K562 (cell line): Measurements from ENCODE around the gene RSRC1. TPM values are rescaled to one million over a fixed set of nuclear protein-coding genes. Genes with fewer than 3 reads are reported as not detected.

Experiments
- ARHGAP35 ChIP-seq: fragments of 450-650 bp; IDR thresholded peaks from 2 replicates; pipeline ENCODE4 v1.6.1; 2018; ENCODE audit not compliant: partially characterized antibody
- BHLHE40 ChIP-seq: IDR thresholded peaks from 2 replicates; pipeline ENCODE4 v1.6.1; 2011; ENCODE audit warnings: low read length, improper control_type of control experiment
- CBFB ChIP-seq: sonication (generic); formaldehyde crosslinking; IDR thresholded peaks from 2 replicates; pipeline ENCODE4 v1.4.0; 2020; ENCODE audit warnings: mild to moderate bottlenecking, missing genetic modification reagents
- CBX2 ChIP-seq: fragments of 200-600 bp; sonication (generic); IDR thresholded peaks from one replicate; pipeline ENCODE4 v1.6.1; 2012; ENCODE audit warnings: mild to moderate bottlenecking, low read length, inconsistent platforms; ENCODE audit not compliant: insufficient read depth, poor library complexity, severe bottlenecking
- EP400 ChIP-seq: fragments of 450-650 bp; IDR thresholded peaks from 2 replicates; pipeline ENCODE4 v1.6.1; 2017; ENCODE audit warnings: antibody characterized with exemption, mild to moderate bottlenecking, moderate library complexity
- FOXJ2 ChIP-seq: fragments of 200-800 bp; sonication (Bioruptor generic); IDR thresholded peaks from 2 replicates; pipeline ENCODE4 v1.6.1; 2016; ENCODE audit warnings: missing genetic modification characterization, missing compliant biosample characterization
- HDGF ChIP-seq: fragments of 450-650 bp; IDR thresholded peaks from 2 replicates; pipeline ENCODE4 v1.6.1; 2016
- HNRNPL ChIP-seq: fragments of 200-400 bp; formaldehyde crosslinking; IDR thresholded peaks from 2 replicates; pipeline ENCODE4 v1.6.1; 2017; ENCODE audit warnings: low read depth, mild to moderate bottlenecking, low read length
- PHB2 ChIP-seq: fragments of 450-650 bp; IDR thresholded peaks from 2 replicates; pipeline ENCODE4 v1.6.1; 2017; ENCODE audit warnings: low read depth
- RFX1 ChIP-seq: fragments of 450-650 bp; IDR thresholded peaks from 2 replicates; pipeline ENCODE4 v1.6.1; 2016; ENCODE audit warnings: mild to moderate bottlenecking, moderate library complexity
- SP1 ChIP-seq: sonication (generic); formaldehyde crosslinking; IDR thresholded peaks from 2 replicates; pipeline ENCODE4 v1.8.1; 2022; ENCODE audit warnings: mild to moderate bottlenecking, missing genetic modification reagents
- ZBTB1 ChIP-seq: sonication (generic); formaldehyde crosslinking; IDR thresholded peaks from 2 replicates; pipeline ENCODE4 v1.8.1; 2023; ENCODE audit warnings: missing genetic modification reagents, low read depth, mild to moderate bottlenecking, borderline replicate concordance
- ZNF134 ChIP-seq: fragments of 250-450 bp; sonication (Bioruptor Pico); conservative IDR thresholded peaks from 2 replicates; pipeline ENCODE4 v1.4.0; 2020
- ZSCAN29 ChIP-seq: fragments of 450-650 bp; IDR thresholded peaks from 2 replicates; pipeline ENCODE4 v1.6.1; 2017
- polyA plus RNA-seq, 8 experiments: library from polyadenylated mRNA; depleted of rRNA in 4 of 8; stranded (reverse) in 5 of 8; unstranded in 3 of 8; fragments of >200 nt; fragmentation: Nextera tagmentation in 2 of 8; fragmentation: Illumina TruSeq in 1 of 8; extraction: Ambion mirVana in 2 of 8; extraction: Trizol in 1 of 8; gene quantifications; 2 replicates each; pipeline versions ENCODE4 v1.2.1 to v1.2.3, GENCODE V29; 2011 to 2014; ENCODE audit warnings: inconsistent platforms in 1 of 8, missing spikeins in 1 of 8
- total RNA-seq, 7 experiments: library from RNA; depleted of rRNA in 6 of 7; stranded (reverse); fragments of >200 nt in 6 of 7; fragmentation: Illumina TruSeq in 2 of 7; extraction: Trizol in 2 of 7; gene quantifications; 2 replicates each; pipeline versions ENCODE4 v1.2.1 to v1.2.3, GENCODE V29; 2011 to 2021; ENCODE audit warnings: low replicate concordance in 1 of 7
- TF ChIP-seq, protein P1 (sequence below): sonication (generic); formaldehyde crosslinking; IDR thresholded peaks from 2 replicates; pipeline ENCODE4 v1.5.0; 2020; ENCODE audit warnings: missing genetic modification reagents
- TF ChIP-seq, protein P2 (sequence below), 2 experiments: fragments of 450-650 bp; IDR thresholded peaks; 2 replicates each; pipeline ENCODE4 v1.6.1; 2016; ENCODE audit warnings: mild to moderate bottlenecking in 2 of 2, borderline replicate concordance in 1 of 2, low read depth in 1 of 2, moderate library complexity in 1 of 2
- TF ChIP-seq, protein P3 (sequence below): fragments of 450-650 bp; IDR thresholded peaks from 2 replicates; pipeline ENCODE4 v1.6.1; 2016; ENCODE audit warnings: mild to moderate bottlenecking

The RSRC1 gene
- total and polyA plus RNA-seq, 9 of the 15 experiments (the other 6 are each of a cell fraction or from before 2014, with no cell fraction given): 19.3 to 128 (median 75.5) TPM

GRCh38 chr3:158570999-158571702 is 461.3 kb downstream of the RSRC1 start, which contains the start of gene MLF1 (continued):
- TF ChIP-seq, protein P1, sequence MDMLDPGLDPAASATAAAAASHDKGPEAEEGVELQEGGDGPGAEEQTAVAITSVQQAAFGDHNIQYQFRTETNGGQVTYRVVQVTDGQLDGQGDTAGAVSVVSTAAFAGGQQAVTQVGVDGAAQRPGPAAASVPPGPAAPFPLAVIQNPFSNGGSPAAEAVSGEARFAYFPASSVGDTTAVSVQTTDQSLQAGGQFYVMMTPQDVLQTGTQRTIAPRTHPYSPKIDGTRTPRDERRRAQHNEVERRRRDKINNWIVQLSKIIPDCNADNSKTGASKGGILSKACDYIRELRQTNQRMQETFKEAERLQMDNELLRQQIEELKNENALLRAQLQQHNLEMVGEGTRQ (CRISPR knock-in tag): peak; percentile 88
- TF ChIP-seq SP1 (peak; percentile 70), BHLHE40 (peak; percentile 22; the same call in 1 of the 2 replicates), EP400 (peak; percentile 29; the same call in 1 of the 2 replicates), CBX2 (no peak), RFX1 (peak; percentile 97), ZBTB1 (peak; percentile 80), HDGF (peak; percentile 44; the same call in 1 of the 2 replicates), ZNF134 (no peak), CBFB (CRISPR knock-in tag) (0 out of 2 replicates have a peak, but pooled peaks have one; percentile 21), PHB2 (peak; percentile 45; the same call in 1 of the 2 replicates), HNRNPL (no peak), ZSCAN29 (peak; percentile 77; the same call in 1 of the 2 replicates), FOXJ2 (tag) (peak; percentile 99), ARHGAP35 (peak; percentile 54)
- TF ChIP-seq, protein P2, sequence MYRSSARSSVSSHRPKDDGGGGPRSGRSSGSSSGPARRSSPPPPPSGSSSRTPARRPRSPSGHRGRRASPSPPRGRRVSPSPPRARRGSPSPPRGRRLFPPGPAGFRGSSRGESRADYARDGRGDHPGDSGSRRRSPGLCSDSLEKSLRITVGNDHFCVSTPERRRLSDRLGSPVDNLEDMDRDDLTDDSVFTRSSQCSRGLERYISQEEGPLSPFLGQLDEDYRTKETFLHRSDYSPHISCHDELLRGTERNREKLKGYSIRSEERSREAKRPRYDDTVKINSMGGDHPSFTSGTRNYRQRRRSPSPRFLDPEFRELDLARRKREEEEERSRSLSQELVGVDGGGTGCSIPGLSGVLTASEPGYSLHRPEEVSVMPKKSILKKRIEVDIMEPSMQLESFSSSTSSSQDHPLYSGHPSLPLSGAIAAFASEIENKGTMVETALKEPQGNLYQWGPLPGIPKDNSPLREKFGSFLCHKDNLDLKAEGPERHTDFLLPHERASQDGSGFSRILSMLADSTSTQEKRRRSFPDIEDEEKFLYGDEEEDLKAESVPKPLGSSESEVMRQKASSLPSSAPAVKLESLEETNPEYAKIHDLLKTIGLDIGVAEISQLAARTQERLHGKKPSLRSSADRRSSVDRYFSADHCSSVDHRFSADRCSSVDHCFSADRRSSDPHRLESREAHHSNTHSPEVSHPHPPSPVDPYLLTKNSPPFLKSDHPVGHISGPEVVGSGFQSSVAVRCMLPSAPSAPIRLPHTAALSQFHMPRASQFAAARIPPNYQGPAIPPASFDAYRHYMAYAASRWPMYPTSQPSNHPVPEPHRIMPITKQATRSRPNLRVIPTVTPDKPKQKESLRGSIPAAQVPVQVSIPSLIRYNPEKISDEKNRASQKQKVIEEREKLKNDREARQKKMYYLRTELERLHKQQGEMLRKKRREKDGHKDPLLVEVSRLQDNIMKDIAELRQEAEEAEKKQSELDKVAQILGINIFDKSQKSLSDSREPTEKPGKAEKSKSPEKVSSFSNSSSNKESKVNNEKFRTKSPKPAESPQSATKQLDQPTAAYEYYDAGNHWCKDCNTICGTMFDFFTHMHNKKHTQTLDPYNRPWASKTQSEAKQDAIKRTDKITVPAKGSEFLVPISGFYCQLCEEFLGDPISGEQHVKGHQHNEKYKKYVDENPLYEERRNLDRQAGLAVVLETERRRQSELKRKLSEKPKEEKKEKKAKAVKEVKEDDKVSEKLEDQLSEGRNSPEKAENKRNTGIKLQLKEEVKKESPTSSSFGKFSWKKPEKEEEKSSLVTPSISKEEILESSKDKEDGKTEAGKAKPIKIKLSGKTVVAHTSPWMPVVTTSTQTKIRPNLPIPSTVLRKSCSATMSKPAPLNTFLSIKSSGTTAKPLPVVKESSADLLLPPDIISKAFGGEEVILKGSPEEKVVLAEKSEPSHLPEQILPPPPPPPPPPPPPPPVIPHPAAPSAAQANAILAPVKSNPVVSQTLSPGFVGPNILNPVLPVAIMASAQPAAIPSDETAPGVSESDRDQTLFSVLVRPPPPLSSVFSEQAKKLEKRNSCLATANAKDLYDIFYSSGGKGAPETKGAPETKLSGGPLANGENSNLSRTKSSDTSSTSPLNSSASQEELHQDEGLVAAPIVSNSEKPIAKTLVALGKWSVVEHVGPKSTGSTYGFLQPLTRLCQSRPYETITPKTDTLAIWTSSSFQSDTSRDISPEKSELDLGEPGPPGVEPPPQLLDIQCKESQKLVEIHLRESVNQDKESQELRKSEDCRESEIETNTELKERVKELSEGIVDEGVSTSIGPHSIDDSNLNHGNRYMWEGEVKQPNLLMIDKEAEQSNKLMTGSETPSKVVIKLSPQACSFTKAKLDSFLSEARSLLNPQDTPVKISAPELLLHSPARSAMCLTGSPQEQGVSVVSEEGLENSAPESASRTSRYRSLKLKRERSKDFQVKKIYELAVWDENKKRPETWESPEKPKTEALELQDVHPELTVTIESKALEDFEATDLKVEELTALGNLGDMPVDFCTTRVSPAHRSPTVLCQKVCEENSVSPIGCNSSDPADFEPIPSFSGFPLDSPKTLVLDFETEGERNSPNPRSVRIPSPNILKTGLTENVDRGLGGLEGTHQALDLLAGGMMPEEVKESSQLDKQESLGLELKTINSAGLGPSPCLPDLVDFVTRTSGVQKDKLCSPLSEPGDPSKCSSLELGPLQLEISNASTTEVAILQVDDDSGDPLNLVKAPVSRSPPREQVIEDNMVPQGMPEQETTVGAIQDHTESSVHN (IDR thresholded peaks at IDR 0.05; ENCODE audit: borderline replicate concordance in 1 of 2, low read depth in 1 of 2): peak in 1 of 2 experiments; percentile 51; a peak in 1 of 4 replicates
- TF ChIP-seq, protein P3, sequence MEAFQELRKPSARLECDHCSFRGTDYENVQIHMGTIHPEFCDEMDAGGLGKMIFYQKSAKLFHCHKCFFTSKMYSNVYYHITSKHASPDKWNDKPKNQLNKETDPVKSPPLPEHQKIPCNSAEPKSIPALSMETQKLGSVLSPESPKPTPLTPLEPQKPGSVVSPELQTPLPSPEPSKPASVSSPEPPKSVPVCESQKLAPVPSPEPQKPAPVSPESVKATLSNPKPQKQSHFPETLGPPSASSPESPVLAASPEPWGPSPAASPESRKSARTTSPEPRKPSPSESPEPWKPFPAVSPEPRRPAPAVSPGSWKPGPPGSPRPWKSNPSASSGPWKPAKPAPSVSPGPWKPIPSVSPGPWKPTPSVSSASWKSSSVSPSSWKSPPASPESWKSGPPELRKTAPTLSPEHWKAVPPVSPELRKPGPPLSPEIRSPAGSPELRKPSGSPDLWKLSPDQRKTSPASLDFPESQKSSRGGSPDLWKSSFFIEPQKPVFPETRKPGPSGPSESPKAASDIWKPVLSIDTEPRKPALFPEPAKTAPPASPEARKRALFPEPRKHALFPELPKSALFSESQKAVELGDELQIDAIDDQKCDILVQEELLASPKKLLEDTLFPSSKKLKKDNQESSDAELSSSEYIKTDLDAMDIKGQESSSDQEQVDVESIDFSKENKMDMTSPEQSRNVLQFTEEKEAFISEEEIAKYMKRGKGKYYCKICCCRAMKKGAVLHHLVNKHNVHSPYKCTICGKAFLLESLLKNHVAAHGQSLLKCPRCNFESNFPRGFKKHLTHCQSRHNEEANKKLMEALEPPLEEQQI: peak; percentile 31; the same call in 1 of the 2 replicates
